Measurements from ENCODE around the gene SLC16A11.

Gene SLC16A11

DNA sequence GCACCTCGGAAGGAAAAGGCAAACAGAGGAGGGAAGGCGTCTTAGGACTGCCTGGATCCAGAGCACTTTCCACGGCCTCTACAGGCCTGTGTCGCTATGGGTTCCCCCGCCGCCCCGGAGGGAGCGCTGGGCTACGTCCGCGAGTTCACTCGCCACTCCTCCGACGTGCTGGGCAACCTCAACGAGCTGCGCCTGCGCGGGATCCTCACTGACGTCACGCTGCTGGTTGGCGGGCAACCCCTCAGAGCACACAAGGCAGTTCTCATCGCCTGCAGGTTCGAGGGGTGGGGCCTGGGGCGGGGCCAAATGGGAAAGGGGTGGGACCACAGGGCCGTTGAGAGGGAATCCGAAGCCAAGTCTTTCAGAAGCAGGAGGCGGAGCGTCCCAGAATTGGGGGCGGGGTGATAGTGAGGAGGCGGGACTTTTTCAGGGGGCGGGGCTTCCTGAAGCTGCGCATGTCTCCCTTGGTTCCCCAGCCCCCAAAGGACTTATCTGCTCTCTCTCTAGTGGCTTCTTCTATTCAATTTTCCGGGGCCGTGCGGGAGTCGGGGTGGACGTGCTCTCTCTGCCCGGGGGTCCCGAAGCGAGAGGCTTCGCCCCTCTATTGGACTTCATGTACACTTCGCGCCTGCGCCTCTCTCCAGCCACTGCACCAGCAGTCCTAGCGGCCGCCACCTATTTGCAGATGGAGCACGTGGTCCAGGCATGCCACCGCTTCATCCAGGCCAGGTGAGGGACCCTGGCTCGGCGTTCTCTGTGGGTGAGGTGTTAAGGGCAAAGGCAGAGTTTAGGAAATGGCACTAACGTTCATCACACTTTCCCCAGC is 20.1 kb downstream of the SLC16A11 start:
- DNase-seq, result peak; percentile 93

GRCh38 chr17:7022781-7023571 is 20.9 kb downstream of the SLC16A11 start, which contains the start of gene BCL6B:
Gene BCL6B (plus strand): TSS chr17:7023050. CDS start chr17:7023672, 622 bp downstream.
- DNase-seq, result no peak

DNA sequence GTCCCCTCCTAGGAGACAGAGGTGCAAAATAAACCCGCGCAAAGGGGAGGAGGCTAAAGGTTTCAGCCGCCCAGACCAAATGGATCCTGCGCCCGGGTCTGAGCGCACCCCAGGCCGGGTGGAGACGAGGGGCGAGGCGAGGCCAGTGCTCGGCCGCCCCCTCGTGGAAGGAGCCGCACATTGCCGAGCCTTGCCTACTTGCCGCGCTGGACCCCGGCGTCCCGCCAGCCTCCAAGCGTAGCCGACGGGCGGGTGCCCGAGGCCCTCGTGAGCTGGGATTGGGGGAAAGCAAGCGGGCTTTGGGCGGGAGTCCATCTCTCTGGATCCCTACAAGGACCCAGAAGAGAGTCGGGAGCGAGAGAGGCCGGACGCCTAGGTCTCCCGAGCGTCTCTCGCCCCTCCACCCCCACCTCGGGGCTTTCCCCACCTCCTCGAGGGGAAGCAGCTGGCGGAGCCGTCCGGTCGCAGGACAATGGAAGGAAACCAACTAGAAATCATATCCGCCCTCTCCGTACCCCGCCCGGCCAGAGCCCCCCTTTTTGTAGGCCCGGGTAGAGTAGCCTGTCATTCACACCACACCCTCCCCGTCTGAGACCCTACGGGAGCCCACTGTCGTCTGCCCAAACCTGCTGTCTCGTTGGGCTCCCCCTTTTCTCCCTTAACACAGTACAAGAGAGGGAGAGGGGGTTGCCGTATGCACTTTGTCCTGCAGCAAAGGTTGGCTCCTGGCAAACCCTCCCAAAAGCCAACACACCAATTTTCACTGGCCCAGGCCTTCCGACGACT is 21.7 kb downstream of the SLC16A11 start:
- DNase-seq, result peak; percentile 82

- no peak for DNase-seq
These were observed 22.8 kb downstream of the SLC16A11 start for GRCh38 chr17:7020894-7021664.

GRCh38 chr17:7019839-7020519 is 23.9 kb downstream of the SLC16A11 start:
- DNase-seq, result no peak

DNA sequence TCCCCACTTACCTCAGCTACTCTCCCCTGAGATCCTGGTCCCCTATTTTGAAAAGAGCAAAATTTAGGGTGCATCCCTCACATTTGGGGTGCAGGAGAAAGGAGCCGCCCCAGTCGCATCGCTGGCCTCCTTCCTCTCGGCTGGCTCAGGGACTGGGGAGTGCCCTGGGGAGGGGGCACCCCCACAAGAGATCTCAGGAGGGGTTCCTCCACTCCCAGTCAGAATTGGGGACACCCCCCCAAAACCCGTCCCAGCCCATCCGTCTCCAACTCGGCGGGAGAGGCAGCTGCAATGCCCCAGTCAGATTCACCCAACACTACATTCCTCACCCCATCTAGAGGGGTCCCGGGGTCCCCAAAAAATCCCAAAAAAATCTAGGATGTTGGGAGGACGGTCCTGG is 24.5 kb downstream of the SLC16A11 start:
- no peak for DNase-seq

DNA sequence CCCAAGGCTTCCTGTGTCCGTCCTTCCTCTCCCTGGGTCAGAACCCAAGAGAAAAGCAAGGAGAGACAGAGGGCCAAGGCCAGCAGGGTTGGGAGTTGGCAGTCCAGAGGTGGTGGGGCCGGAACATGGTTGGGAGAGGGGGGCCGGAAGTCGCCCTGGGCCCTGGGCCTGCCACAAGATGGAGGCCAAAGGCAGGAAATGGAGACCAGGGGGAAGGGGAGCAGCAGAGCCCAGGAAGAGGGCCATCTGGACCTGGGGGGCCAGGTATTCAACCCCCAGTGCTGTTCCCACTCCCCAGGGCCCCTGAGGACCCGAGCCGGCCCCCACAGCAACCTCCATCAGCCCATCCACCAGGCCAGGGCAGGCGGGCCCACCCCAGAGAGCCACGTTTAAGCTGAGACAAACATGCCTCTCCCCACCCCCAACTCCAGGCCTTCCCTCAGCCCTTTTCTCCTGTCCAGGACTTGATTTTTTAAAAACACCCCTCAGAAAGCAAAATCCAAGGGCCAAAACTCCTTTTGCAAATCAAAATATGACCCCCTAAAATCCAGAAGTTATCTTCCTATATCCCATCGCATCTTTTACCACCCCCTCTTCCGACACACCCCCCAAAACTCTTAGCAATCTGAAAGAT is 25.4 kb downstream of the SLC16A11 start:
- DNase-seq, result no peak

GRCh38 chr17:7017827-7018200 is 26.1 kb downstream of the SLC16A11 start:
- no peak for DNase-seq

DNA sequence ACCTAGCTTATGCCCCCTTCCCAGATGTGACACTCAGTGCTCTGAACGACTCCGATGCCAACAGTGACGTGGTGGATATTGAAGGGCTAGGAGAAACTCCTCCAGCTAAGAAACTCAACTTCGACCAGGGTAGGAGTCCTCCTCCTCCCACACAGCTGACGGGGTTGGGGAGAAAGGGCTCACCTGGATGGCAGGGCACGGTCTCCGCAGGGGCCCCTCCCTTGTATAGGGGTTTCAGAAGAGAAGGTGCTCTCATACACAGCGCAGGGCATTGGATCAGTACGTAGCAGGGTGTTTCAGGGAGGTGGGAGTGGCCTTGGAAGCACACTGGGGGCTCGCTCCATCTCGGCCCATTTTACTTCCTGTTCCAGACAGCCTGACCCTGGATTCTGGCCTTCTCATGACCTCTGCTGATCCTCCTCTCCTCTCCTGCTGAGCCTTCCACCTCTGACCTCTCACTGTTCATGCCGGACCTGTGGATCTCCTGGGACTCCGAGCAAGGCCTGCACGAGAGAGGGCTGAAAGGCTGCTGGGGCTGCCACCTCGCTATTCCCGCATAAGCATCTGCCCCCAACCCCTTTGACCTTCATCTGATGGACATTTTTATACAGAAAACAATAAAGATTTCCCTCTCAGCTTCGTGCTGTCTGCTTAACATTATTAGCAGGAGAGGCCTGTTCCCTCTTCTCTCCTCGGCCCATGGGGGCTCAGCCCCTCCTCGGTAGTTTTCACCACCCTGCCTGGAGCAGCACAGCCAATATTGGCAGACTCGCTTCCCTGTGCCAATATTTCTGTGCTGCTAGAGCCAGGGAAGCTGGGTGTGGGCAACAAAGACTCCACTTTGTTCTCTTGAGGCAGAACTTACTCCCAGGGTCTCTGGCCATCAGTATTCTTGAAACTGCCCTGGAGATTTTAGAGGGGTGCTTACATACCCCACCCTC is 26.7 kb downstream of the SLC16A11 start:
- no peak for DNase-seq

- no peak for DNase-seq
These were observed 27.5 kb downstream of the SLC16A11 start for GRCh38 chr17:7016418-7016817.

- peak; percentile 72 for DNase-seq
These were observed 28.6 kb downstream of the SLC16A11 start for GRCh38 chr17:7014995-7015958.

DNA sequence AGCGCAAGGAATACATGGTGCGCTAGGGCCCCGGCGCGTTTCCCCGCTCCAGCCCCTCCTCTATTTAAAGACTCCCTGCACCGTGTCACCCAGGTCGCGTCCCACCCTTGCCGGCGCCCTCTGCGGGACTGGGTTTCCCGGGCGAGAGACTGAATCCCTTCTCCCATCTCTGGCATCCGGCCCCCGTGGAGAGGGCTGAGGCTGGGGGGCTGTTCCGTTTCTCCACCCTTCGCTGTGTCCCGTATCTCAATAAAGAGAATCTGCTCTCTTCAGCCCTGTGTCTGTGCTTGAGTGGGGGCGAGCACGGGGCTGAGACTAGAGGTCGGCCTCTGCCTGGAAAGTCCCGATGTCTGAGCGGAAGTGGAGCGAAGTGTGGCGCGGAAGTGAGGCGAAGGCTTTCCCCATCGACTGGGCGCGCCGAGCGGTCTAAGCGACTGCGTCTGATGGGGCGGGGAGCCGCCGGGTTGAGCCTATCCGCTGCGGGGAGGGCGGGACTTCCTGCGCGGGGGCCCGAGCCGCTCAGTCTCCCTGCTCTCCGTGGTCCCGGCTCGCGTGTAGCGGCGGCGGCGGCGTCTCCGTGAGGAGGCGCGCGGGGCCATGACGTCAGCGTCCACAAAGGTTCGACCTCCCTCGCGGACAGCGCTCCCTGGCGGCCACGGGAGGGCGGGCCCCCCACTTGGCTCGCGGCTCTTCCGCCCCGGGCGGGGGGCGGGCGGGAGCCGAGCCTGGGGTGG is 29.5 kb downstream of the SLC16A11 start:
- peak; percentile 97 for DNase-seq

- no peak for DNase-seq
These were observed 32.0 kb downstream of the SLC16A11 start for GRCh38 chr17:7011942-7012254.

DNA sequence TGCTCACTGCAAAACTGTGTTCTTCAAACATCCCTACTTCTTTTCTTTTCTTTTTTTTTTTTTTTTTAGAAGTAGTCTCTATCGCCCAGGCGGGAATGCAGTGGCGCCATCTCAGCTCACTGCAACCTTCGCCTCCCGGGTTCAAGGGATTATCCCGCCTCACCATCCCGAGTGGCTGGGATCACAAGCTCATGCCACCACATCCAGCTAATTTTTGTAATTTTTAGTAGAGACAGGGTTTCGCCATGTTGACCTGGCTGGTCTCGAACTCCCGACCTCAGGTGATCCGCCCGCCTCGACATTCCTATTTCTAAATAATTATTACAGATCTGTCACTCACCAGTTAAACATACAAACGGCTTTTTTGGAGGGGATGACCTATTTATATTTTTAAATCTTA is 32.5 kb downstream of the SLC16A11 start:
- no peak for DNase-seq

DNA sequence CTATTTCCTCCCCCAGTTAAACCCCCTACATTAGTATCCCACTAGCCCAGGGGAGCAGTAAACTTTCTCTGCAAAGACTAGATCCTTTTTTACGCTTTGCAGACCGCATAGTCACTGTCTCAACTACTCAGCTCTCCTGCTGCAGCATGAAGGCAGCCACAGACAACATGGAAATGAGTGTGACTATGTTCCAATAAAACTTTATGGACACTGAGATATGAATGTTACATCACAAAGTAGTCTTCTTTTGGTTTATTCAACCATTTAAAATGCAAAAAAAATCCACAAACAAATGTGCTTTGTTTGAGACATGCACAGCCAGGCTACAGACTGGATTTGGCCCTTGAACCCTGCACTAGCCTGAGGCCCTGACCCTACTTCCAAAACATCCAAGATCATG is 33.4 kb downstream of the SLC16A11 start:
- DNase-seq, result no peak

DNA sequence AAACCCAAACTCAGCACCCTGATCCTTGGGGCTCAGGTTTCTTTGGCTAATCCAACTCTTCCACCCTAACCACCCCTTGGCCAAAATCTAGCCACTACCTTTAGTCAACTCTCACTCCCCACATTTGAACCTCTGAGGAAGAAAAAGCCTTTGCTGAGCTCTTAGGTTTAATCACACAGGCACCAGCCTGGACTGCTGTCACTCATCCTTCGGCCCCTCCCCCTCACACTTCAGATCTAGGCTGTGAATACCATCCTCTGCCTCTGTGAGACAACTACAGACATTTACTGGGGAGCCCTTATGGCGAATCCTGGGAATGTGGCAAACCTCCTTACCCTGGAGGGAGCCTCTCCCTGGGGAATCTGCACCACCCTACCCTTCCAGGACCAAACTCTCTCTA is 36.7 kb downstream of the SLC16A11 start:
- DNase-seq, result no peak

GRCh38 chr17:7005716-7006115 is 38.2 kb downstream of the SLC16A11 start:
- no peak for DNase-seq
